GM23338 (cell line): ENCODE measurements around the gene METTL24.

Experiments
- CTCF ChIP-seq, 2 experiments: fragments of 200-600 bp in 1 of 2; sonication (generic) in 1 of 2; conservative IDR thresholded peaks; 2 replicates each; pipeline versions ENCODE4 v1.5.1 to v1.6.1; 2016 to 2017; ENCODE audit warnings: antibody characterized with exemption in 2 of 2, low read depth in 2 of 2, mild to moderate bottlenecking in 2 of 2, moderate library complexity in 1 of 2
- EZH2 ChIP-seq: fragments of 200-600 bp; sonication (generic); IDR thresholded peaks from one replicate; pipeline ENCODE4 v1.8.0; 2017; ENCODE audit warnings: antibody characterized with exemption, mild to moderate bottlenecking, low read depth; ENCODE audit not compliant: unreplicated experiment
- POLR2AphosphoS5 ChIP-seq: IDR thresholded peaks from 2 replicates; pipeline ENCODE4 v1.6.1; 2016; ENCODE audit warnings: antibody characterized with exemption, low read depth

GRCh38 chr6:110217266-110217665 is 140.9 kb downstream of the METTL24 start:
- TF ChIP-seq CTCF (conservative IDR thresholded peaks at IDR 0.05; ENCODE audit: low read depth in 2 of 2), result no peak
- TF ChIP-seq EZH2, result no peak
- no peak for TF ChIP-seq POLR2AphosphoS5
